CD4-positive, alpha-beta memory T cell (primary cell): ENCODE measurements around the gene MAPK8IP2. TPM values are rescaled to one million over a fixed set of nuclear protein-coding genes. Genes with fewer than 3 reads are reported as not detected.
A peak's percentile ranks its signal among the peaks of the same experiment; 100 is the strongest.

ENCODE experiments used
- CTCF ChIA-PET: fragments of 350-600 bp; sonication (Branson Sonifier 250); formaldehyde crosslinking; loops from one replicate; lab custom pipeline; 2021; ENCODE audit warnings: inconsistent platforms; ENCODE audit not compliant: partially characterized antibody; lab: Charles Lee
- POLR2A ChIA-PET: fragments of 350-600 bp; sonication (Branson Sonifier 250); formaldehyde crosslinking; loops from one replicate; lab custom pipeline; 2021; ENCODE audit not compliant: partially characterized antibody; lab: Charles Lee
- DNase-seq, 5 donors: peaks; one replicate each; pipeline versions ENCODE4 v3.0.0 to v3.0.0-alpha.2; 2020 to 2022; ENCODE audit warnings: mixed read lengths in 1 of 5
- H3K27ac ChIP-seq: one replicate; pipeline ENCODE4 v1.7.0; 2013; ENCODE audit warnings: low read depth, low read length
- H3K27me3 ChIP-seq: 2 replicates; pipeline ENCODE4 v1.7.0; 2013; ENCODE audit warnings: mild to moderate bottlenecking, low read length, moderate library complexity; ENCODE audit not compliant: insufficient read depth
- H3K36me3 ChIP-seq: 2 replicates; pipeline ENCODE4 v1.7.0; 2013; ENCODE audit warnings: mild to moderate bottlenecking, low read length, moderate library complexity; ENCODE audit not compliant: insufficient read depth
- H3K4me1 ChIP-seq: 2 replicates; pipeline ENCODE4 v1.7.0; 2013; ENCODE audit warnings: mild to moderate bottlenecking, low read length, moderate library complexity; ENCODE audit not compliant: insufficient read depth
- H3K4me3 ChIP-seq, 2 donors: one replicate each; pipeline ENCODE4 v1.7.0; 2013; ENCODE audit warnings: low read length in 2 of 2, mild to moderate bottlenecking in 1 of 2
- H3K9me3 ChIP-seq, 2 donors: one replicate each; pipeline ENCODE4 v1.7.0; 2013; ENCODE audit warnings: low read length in 2 of 2, control low read depth in 1 of 2; ENCODE audit not compliant: control insufficient read depth in 1 of 2
- H3K27ac Mint-ChIP-seq, 7 donors: one replicate each; pipeline ENCODE4 v1.8.0; 2020 to 2021; ENCODE audit warnings: mixed read lengths in 7 of 7, mild to moderate bottlenecking in 6 of 7, inconsistent platforms in 3 of 7, moderate library complexity in 3 of 7
- H3K27me3 Mint-ChIP-seq, 2 donors: one replicate each; pipeline ENCODE4 v1.8.0; 2020 to 2021; ENCODE audit warnings: mixed read lengths in 2 of 2
- H3K36me3 Mint-ChIP-seq, 2 donors: one replicate each; pipeline ENCODE4 v1.8.0; 2020 to 2021; ENCODE audit warnings: mixed read lengths in 2 of 2, inconsistent platforms in 1 of 2, mild to moderate bottlenecking in 1 of 2
- H3K4me1 Mint-ChIP-seq, 4 donors: one replicate each; pipeline ENCODE4 v1.8.0; 2020 to 2021; ENCODE audit warnings: mixed read lengths in 4 of 4, mild to moderate bottlenecking in 1 of 4
- H3K4me3 Mint-ChIP-seq, 8 donors: one replicate each; pipeline ENCODE4 v1.8.0; 2020 to 2021; ENCODE audit warnings: mixed read lengths in 8 of 8, mild to moderate bottlenecking in 7 of 8, moderate library complexity in 6 of 8, inconsistent platforms in 3 of 8
- H3K9me3 Mint-ChIP-seq, 8 donors: one replicate each; pipeline ENCODE4 v1.8.0; 2020 to 2021; ENCODE audit warnings: mixed read lengths in 8 of 8, mild to moderate bottlenecking in 5 of 8, inconsistent platforms in 3 of 8, moderate library complexity in 1 of 8
- intact Hi-C: fragments of 100-400 bp; cut with micrococcal nuclease; formaldehyde crosslinking; loops from one replicate; pipeline ENCODE4 v1.15.1; 2023
- polyA plus RNA-seq, 2 donors: library from polyadenylated mRNA; unstranded; fragments of 300-500 nt; fragmentation: Illumina TruSeq; gene quantifications; one replicate each; pipeline ENCODE4 v1.2.3, GENCODE V29; 2021
- total RNA-seq, 2 experiments: library from RNA; stranded (reverse); gene quantifications; one replicate each; pipeline ENCODE4 v1.2.3, GENCODE V29; 2021

MAPK8IP2 gene
- total and polyA plus RNA-seq, 4 experiments from 2014 or later = 0.22 to 0.49 TPM; not detected in 2

GRCh38 chr22:50562523-50563412 is 37.8 kb upstream of the MAPK8IP2 start, which contains the start of gene SYCE3:
SYCE3 (minus strand) TSS chr22:50562919; CDS start chr22:50556405, 6,514 bp downstream.
- H3K9me3 ChIP-seq = no peaks in the 10 kb centered on the region

GRCh38 chr22:50563413-50564160 is 37.0 kb upstream of the MAPK8IP2 start:
- H3K27ac ChIP-seq = peak overlapping the region; percentile 55

More at GRCh38 chr22:50562523-50563412, 37.8 kb upstream of the MAPK8IP2 start, which contains the start of gene SYCE3:
- peaks cover 0 to 2% of the 10 kb centered on the region in 2 donors for H3K27me3 Mint-ChIP-seq
- H3K27ac ChIP-seq = peak within 1 kb of the TSS; percentile 55
- peak within 1 kb of the TSS; percentile 92 to 97 (median 95) for H3K4me3 Mint-ChIP-seq
- no peaks in the 10 kb centered on the region for H3K36me3 ChIP-seq
- H3K4me3 ChIP-seq = peak within 1 kb of the TSS; percentile 62 to 78
- intact Hi-C loops = loop anchor here (1.0 to 2.0 kb wide), 6 partner anchors 18 to 318 kb away; partner anchors contain the start of genes CHKB, KLHDC7B, NCAPH2 and SCO2
- POLR2A ChIA-PET = interaction anchor here (0.6 to 4.8 kb wide), 19 partner anchors 10 to 319 kb away, joined by 3 to 65 read pairs (median 7); partner anchors contain the start of genes CHKB, CPT1B, HDAC10 and KLHDC7B
- H3K27me3 ChIP-seq = no peaks in the 10 kb centered on the region
- no peaks in the 10 kb centered on the region for H3K9me3 Mint-ChIP-seq
- peak; percentile 94 to 97 (median 95) for DNase-seq
- CTCF ChIA-PET = interaction anchor here (0.6 to 4.5 kb wide), 26 partner anchors 10 to 221 kb away, joined by 3 to 33 read pairs (median 5); partner anchors contain the start of genes CHKB, KLHDC7B, LMF2 and NCAPH2
- H3K36me3 Mint-ChIP-seq = peaks cover 0 to 1% of the 10 kb centered on the region in 2 donors
- H3K27ac Mint-ChIP-seq = peak within 1 kb of the TSS; percentile 78 to 96 (median 91)
- peaks cover 8% of the 10 kb centered on the region for H3K4me1 ChIP-seq
- peaks cover 13 to 25% (median 20%) of the 10 kb centered on the region in 4 donors for H3K4me1 Mint-ChIP-seq

GRCh38 chr22:50564289-50564688 is 36.3 kb upstream of the MAPK8IP2 start:
- ChIA-PET POLR2A (interaction anchor here (0.6 to 4.8 kb wide), 10 partner anchors 16 to 95 kb away, joined by 3 to 65 read pairs (median 12); partner anchors contain the start of genes CHKB, CPT1B, LMF2 and NCAPH2), CTCF (interaction anchor here (0.6 to 4.5 kb wide), 9 partner anchors 12 to 112 kb away, joined by 3 to 33 read pairs (median 9); partner anchors contain the start of gene SCO2)
- no peak for DNase-seq
- H3K36me3 ChIP-seq = peaks cover 7% of the 10 kb centered on the region
- H3K27me3 Mint-ChIP-seq = peaks cover 0 to 2% of the 10 kb centered on the region in 2 donors
- H3K4me3 ChIP-seq = no peak overlapping the region
- H3K4me3 Mint-ChIP-seq = peak overlapping the region in 3 of 8 donors; percentile 8 to 33 (median 12)
- no peaks in the 10 kb centered on the region for H3K9me3 Mint-ChIP-seq
- intact Hi-C loops = no loop called here
- H3K27ac Mint-ChIP-seq = no peak overlapping the region
- no peaks in the 10 kb centered on the region for H3K27me3 ChIP-seq
- H3K4me1 Mint-ChIP-seq = peaks cover 13 to 25% (median 20%) of the 10 kb centered on the region in 4 donors
- H3K27ac ChIP-seq = no peak overlapping the region
- H3K4me1 ChIP-seq = peaks cover 8% of the 10 kb centered on the region
- peaks cover 6 to 8% of the 10 kb centered on the region in 2 donors for H3K36me3 Mint-ChIP-seq
- no peaks in the 10 kb centered on the region for H3K9me3 ChIP-seq

More at GRCh38 chr22:50563413-50564160, 37.0 kb upstream of the MAPK8IP2 start:
- Histone ChIP-seq H3K4me1 (peaks cover 8% of the 10 kb centered on the region), H3K9me3 (no peaks in the 10 kb centered on the region), H3K27me3 (no peaks in the 10 kb centered on the region), H3K36me3 (peaks cover 1% of the 10 kb centered on the region), H3K4me3 (peak overlapping the region; percentile 62 to 78)
- Mint-ChIP-seq H3K36me3 (peaks cover 2 to 3% of the 10 kb centered on the region in 2 donors), H3K4me1 (peaks cover 13 to 25% (median 20%) of the 10 kb centered on the region in 4 donors), H3K4me3 (peak overlapping the region; percentile 92 to 97 (median 95)), H3K9me3 (no peaks in the 10 kb centered on the region), H3K27me3 (peaks cover 0 to 2% of the 10 kb centered on the region in 2 donors), H3K27ac (peak overlapping the region; percentile 78 to 96 (median 91))
- POLR2A ChIA-PET = interaction anchor here (1.2 to 4.8 kb wide), 18 partner anchors 10 to 313 kb away, joined by 3 to 65 read pairs (median 8); partner anchors contain the start of genes CHKB, CPT1B, HDAC10 and KLHDC7B
- intact Hi-C loops = loop anchor here (1.0 to 2.0 kb wide), 3 partner anchors 19 to 319 kb away; partner anchors contain the start of gene KLHDC7B
- CTCF ChIA-PET = interaction anchor here (0.6 to 4.5 kb wide), 26 partner anchors 10 to 222 kb away, joined by 3 to 33 read pairs (median 5); partner anchors contain the start of genes CHKB, KLHDC7B, LMF2 and NCAPH2
- DNase-seq = no peak

GRCh38 chr22:50567721-50568252 is 32.8 kb upstream of the MAPK8IP2 start:
- ChIA-PET CTCF (no interaction called here), POLR2A (no interaction called here)
- H3K4me3 Mint-ChIP-seq = no peak overlapping the region
- no peak overlapping the region for H3K27ac ChIP-seq
- peaks cover 25% of the 10 kb centered on the region for H3K36me3 ChIP-seq
- H3K9me3 Mint-ChIP-seq = no peaks in the 10 kb centered on the region
- no peak overlapping the region for H3K27ac Mint-ChIP-seq
- peaks cover 8% of the 10 kb centered on the region for H3K4me1 ChIP-seq
- peaks cover 8 to 11% (median 10%) of the 10 kb centered on the region in 4 donors for H3K4me1 Mint-ChIP-seq
- peaks cover 21 to 24% of the 10 kb centered on the region in 2 donors for H3K36me3 Mint-ChIP-seq
- H3K27me3 Mint-ChIP-seq = peaks cover 0 to 2% of the 10 kb centered on the region in 2 donors
- intact Hi-C loops = no loop called here
- H3K4me3 ChIP-seq = no peak overlapping the region
- no peaks in the 10 kb centered on the region for H3K9me3 ChIP-seq
- H3K27me3 ChIP-seq = no peaks in the 10 kb centered on the region
- DNase-seq = no peak

GRCh38 chr22:50568626-50569025 is 32.0 kb upstream of the MAPK8IP2 start:
- Mint-ChIP-seq H3K27ac (no peak overlapping the region), H3K36me3 (peaks cover 20 to 24% of the 10 kb centered on the region in 2 donors), H3K9me3 (no peaks in the 10 kb centered on the region), H3K27me3 (peaks cover 0 to 2% of the 10 kb centered on the region in 2 donors), H3K4me1 (peaks cover 1 to 2% (median 2%) of the 10 kb centered on the region in 4 donors), H3K4me3 (no peak overlapping the region)
- H3K4me3 ChIP-seq = no peak overlapping the region
- peaks cover 1% of the 10 kb centered on the region for H3K4me1 ChIP-seq
- intact Hi-C loops = no loop called here
- POLR2A ChIA-PET = interaction anchor here (0.6 kb wide), 1 partner anchor 14 kb away, joined by 3 read pairs; the partner anchor contains the start of gene CHKB
- no peaks in the 10 kb centered on the region for H3K27me3 ChIP-seq
- no peak overlapping the region for H3K27ac ChIP-seq
- DNase-seq = no peak
- H3K9me3 ChIP-seq = no peaks in the 10 kb centered on the region
- CTCF ChIA-PET = no interaction called here
- peaks cover 25% of the 10 kb centered on the region for H3K36me3 ChIP-seq

GRCh38 chr22:50569041-50569459 is 31.5 kb upstream of the MAPK8IP2 start:
- POLR2A ChIA-PET = interaction anchor here (0.6 kb wide), 1 partner anchor 14 kb away, joined by 3 read pairs; the partner anchor contains the start of gene CHKB

More at GRCh38 chr22:50569041-50569459, 31.5 kb upstream of the MAPK8IP2 start:
- Histone ChIP-seq H3K4me3 (no peak overlapping the region), H3K27ac (no peak overlapping the region), H3K9me3 (no peaks in the 10 kb centered on the region), H3K36me3 (peaks cover 25% of the 10 kb centered on the region), H3K4me1 (no peaks in the 10 kb centered on the region), H3K27me3 (no peaks in the 10 kb centered on the region)
- Mint-ChIP-seq H3K4me3 (no peak overlapping the region), H3K27ac (peak overlapping the region in 1 of 7 donors; percentile 25), H3K4me1 (no peaks in the 10 kb centered on the region), H3K27me3 (peaks cover 0 to 2% of the 10 kb centered on the region in 2 donors), H3K9me3 (no peaks in the 10 kb centered on the region), H3K36me3 (peaks cover 20 to 24% of the 10 kb centered on the region in 2 donors)
- CTCF ChIA-PET = no interaction called here
- no peak for DNase-seq
- intact Hi-C loops = no loop called here
